H1 (cell line): ENCODE data around the gene XK. TPM values are rescaled to one million over a fixed set of nuclear protein-coding genes. Genes with fewer than 3 reads are reported as not detected.

Experiments used
- MAFK ChIP-seq: IDR thresholded peaks from 2 replicates; pipeline ENCODE4 v1.6.1; 2012; ENCODE audit warnings: low read depth, mild to moderate bottlenecking, improper control_type of control experiment, low read length
- TAF1 ChIP-seq: IDR thresholded peaks from 2 replicates; pipeline ENCODE4 v1.6.1; 2011; ENCODE audit warnings: mild to moderate bottlenecking, low read depth, low read length
- polyA plus RNA-seq, 7 experiments: library from polyadenylated mRNA; depleted of rRNA in 3 of 7; stranded (reverse) in 5 of 7; unstranded in 2 of 7; fragments of >200 nt in 5 of 7; fragments of 200-250 nt in 2 of 7; gene quantifications; 1 replicate in 5 of 7; 2 replicates in 1 of 7; 4 replicates in 1 of 7; pipeline versions ENCODE4 v1.2.1 to v1.2.3, GENCODE V29; 2011 to 2013; ENCODE audit warnings: missing spikeins in 2 of 7, mixed read lengths in 2 of 7
- total RNA-seq: library from RNA; stranded (reverse); fragmentation: NEBNext Ultra II Directional; extraction: Animal tissue kit (Norgen Biotek cat#: 25700); gene quantifications from 2 replicates; pipeline ENCODE4 v1.2.1, GENCODE V29; 2021

The XK gene
- total and polyA plus RNA-seq, 2 of the 8 experiments (the other 6 are each of a cell fraction or from before 2014, with no cell fraction given), result 0.76 to 0.84 TPM

- TF ChIP-seq TAF1 (no peak), MAFK (no peak)
Observed at GRCh38 chrX:37677243-37677642, 8.3 kb upstream of the XK start (continued).
